Dedifferentiated amniotic fluid mesenchymal stem cell (primary cell): ENCODE measurements around the gene VARS2.
A peak's percentile ranks its signal among the peaks of the same experiment; 100 is the strongest.
"Not testable (repeated sequence)": the region's sequence is repeated elsewhere in the genome, so short reads cannot be mapped to it uniquely, and the experiment has no call there.

Source experiments
- DNase-seq: peaks from one replicate; pipeline ENCODE4 v3.0.0-alpha.2; 2016; ENCODE audit errors: extremely low spot score

Gene VARS2

DNA sequence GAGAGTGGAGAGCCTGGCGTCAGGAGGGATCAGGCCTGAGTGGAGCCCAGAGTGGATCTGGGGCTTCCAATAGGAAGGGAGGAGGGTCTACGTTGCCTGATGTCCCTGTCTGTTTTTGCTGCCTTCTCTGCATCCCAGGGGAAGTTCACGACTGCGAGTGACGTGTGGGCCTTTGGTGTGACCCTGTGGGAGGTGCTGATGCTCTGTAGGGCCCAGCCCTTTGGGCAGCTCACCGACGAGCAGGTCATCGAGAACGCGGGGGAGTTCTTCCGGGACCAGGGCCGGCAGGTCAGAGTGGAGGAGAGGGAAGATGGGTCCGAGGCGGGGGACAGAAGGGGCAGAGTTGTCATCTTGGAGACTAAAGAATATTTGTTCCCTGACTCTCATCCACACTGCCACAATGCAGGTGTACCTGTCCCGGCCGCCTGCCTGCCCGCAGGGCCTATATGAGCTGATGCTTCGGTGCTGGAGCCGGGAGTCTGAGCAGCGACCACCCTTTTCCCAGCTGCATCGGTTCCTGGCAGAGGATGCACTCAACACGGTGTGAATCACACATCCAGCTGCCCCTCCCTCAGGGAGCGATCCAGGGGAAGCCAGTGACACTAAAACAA lies 15.2 kb upstream of the VARS2 start:
- no peak for DNase-seq

DNA sequence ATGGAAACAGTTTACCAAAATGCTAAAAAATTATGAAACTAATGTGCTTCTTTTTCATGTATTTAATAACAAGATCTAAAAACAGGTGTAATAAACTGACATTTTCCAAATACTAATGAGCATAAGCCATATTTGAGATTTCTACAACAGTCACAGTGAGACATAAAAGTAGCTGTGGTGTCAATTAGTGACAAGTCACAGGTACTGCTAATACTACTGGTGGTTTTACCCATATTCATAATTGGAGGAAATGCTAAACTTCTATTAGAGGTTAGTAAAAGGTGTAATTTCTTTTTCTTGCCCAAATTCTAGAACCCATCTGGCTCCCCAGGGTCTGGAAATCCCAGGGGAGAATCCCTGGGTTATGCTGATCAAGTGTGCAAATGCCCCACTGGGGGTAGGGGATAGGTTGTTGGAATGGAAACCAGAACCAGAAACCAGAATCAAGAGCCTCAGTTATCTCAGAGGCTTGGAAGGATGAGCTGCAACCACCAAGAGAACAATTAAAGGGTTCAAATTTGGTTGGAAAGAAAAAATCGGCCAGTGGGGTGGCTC lies 13.1 kb upstream of the VARS2 start:
- DNase-seq, result no peak

DNA sequence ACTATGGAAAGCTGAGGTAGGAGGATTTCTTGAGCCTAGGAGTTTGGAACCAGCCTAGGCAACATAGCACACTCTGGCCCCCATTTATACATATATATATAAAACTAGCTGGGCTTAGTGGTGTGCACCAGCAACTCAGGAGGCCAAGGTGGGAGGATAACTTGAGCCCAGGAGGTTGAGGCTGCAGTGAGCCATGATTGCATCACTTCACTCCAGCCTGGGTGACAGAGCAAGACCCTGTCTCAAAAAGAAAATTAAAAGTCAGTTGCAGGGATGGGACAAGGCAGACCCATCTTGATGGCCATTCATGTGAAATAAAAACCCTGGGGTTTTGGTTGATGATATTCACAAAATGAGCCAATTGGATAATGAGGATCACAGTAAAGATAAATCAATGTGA lies 12.6 kb upstream of the VARS2 start:
- no peak for DNase-seq

DNA sequence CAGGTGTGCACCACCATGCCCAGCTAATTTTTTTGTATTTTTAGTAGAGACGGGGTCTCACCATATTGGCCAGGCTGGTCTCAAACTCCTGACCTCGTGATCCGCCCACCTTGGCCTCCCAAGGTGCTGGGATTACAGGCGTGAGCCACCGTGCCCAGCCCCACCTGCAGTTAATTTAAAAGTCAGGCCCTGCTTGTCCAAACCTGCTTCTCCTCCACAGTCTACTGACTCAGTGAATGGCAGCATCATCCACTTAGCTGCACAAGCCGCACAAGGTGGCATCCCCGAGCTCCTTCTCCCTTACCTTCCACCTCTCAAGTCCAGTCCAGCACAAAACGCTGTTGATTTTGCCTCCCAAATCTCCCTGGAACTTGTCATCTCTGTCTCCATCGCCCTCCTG lies 11.8 kb upstream of the VARS2 start:
- DNase-seq, result not testable (repeated sequence)

DNA sequence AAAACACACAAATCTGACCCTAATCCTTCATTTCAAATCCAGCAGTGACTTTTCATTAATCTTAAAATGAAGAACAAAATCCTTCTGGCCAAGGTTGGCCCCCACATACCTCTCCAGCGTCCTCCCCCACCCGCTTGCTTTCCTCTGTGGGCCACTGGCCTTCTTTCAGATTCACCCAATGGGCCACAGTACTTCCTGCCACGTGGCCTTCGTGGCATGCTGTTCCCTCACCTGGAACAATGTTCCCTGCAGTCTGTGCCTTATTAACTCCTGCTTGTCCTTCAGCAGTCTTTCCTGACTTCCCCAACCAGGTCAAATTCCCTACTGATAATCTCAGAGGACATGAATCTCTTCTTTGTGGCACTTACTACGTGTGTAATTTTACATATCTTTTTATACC lies 11.3 kb upstream of the VARS2 start:
- no peak for DNase-seq

DNA sequence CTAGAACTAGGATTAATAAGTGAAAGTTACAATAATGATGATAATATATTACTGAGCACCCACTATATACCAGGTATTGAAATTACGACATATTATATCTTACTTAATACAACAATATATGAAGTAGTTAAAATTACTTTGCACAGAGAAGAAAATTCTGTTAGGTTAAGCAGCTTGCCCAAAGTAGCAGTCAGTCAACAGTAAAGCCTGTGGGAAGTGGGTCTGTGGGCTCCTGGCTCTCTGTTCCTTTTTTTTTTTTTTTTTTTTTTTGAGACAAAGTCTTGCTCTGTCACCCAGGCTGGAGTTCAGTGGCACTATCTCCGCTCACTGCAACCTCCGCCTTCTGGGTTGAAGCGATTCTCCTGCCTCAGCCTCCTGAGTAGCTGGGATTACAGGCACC lies 10.8 kb upstream of the VARS2 start:
- DNase-seq, result no peak

DNA sequence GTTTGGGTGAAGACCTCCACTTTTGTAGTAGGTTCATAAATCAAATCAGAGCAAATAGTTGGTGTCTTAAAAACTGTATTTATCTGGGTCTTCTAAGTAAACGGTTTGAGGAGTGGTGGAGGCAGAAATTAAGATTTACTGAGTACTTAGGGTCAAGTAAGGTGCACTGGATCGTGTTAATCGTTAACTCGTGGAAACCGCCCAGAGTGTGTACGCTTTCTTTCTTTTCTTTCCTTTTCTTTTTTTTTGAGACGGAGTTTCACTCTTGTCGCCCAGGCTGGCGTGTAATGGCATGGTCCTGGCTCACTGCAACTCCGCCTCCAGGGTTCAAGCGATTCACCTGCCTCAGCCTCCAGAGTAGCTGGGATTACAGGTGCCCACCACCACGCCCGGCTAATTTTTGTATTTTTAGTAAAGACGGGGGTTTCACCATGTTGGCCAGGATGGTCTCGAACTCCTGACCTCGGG lies 6.7 kb upstream of the VARS2 start:
- DNase-seq, result not testable (repeated sequence)

DNA sequence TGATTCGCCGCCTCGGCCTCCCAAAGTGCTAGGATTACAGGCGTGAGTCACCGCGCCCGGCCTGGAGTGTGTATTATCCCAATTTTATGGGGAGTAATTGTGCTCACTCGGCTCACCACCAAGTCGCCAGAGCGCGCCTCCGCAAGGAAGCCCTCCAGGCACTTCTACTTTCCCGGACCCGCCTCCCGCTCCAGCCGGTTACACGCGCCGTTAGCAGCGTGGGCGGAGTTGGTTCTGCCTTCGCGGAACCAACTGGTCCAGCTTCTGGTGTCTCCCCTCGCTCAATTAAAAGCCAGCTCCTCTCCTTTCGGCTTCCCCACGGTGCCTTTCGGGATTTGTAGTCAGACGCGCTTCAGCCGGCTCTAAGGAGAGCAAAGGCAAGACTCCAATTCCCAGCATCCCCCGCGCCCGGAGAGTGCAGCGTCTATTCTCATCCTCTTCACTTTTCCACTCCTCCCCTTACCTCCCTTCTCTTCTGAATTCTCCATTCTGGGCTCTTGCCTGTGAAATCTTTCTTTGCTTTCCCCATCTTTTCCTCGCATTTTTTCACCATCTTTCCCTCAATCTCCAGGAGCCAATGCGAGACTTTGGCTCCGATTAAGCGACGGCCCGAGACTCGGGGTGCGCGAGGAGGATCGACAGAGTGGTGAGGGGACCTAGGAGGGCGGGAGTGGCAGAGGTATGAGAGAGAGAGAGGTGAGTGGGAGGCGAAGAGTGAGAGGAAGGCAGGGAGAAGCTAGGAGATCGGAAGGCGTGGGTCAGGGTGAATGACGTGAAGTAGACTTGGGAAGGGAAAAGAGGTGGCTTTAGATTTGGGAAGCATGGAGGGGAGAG lies 6.1 kb upstream of the VARS2 start, which contains the start of gene GTF2H4:
TSS of gene GTF2H4 (plus strand) at position 450 of the 834 bp plus-strand sequence.
- DNase-seq, result peak; percentile 99

DNA sequence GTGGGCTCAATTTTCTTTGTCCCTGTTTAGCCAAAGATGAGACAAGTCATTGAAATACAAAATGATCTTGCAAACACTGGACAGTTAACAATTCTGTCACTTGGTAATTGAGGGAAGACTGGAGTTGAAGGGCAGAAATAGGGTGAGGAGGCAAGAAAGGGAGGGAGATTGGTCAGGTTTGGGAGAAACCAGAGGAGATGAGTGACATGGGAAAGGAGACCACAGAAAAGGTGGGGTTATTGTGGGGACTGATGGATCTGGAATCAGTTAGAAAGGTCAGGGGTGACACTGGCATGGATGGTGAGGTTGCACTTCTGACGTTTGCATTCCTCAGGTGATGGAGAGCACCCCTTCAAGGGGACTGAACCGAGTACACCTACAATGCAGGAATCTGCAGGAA lies 5.3 kb upstream of the VARS2 start:
- DNase-seq, result no peak

DNA sequence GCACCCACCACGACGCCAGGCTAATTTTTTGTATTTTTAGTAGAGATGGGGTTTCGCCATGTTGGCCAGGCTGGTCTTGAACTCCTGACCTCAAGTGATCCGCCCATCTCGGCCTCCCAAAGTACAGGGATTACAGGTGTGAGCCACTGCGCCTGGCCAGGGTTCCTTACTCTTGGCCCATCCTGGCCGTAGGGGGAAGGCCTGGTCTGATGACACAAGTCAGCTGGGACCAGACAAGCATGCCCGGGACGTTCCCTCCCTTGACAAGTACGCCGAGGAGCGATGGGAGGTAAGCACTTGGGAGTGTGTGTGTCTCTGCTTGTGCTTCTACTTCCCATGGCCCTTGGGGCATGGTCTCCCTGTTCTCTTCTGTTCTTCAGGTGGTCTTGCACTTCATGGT lies 3.6 kb upstream of the VARS2 start:
- DNase-seq, result not testable (repeated sequence)

DNA sequence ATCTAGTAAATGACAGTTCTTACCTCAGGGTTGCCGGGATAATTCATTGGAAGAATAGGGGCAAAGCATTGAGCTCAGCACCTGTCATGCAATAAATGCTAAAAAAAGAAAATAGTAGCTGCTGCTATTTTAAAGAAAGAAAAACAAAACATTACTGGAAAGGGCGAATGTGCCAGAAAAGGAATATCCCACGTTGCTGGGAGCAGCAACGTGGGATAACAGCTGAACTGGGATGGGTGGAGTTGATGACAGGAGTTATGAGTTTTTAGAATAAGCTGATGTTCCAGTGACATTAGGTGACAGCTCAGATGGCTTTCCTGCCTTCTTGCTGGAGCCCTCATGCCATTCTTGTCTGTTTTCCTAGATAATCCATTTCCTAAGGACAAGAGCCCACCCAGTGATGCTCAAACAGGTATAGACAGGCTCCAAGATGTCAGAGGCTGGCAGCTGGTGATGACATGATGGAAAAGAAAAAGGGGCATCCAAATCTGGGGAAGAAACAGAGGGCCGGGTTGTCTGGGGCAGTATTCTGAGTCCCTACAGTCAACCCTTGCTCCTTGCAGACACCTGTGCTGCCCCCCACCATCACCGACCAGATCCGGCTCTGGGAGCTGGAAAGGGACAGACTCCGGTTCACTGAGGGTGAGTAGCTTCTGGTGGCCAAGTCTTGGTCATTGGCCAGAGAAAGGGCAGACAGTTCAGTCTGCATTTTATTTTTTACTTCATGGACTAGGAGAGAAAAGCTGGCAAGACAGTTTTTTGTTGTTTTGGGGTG lies 1.1 kb upstream of the VARS2 start:
- no peak for DNase-seq

DNA sequence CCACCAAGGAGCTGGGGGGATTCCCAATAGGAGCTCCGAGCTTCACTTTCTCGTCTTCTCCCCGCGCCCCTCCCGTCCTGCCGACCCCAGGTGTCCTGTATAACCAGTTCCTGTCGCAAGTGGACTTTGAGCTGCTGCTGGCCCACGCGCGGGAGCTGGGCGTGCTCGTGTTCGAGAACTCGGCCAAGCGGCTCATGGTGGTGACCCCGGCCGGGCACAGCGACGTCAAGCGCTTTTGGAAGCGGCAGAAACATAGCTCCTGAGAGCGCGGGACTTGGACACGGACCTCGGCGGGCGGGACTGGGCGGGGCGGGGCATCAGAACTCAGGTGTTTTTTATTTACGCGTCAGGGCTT lies 340 bp upstream of the VARS2 start:
- no peak for DNase-seq

DNA sequence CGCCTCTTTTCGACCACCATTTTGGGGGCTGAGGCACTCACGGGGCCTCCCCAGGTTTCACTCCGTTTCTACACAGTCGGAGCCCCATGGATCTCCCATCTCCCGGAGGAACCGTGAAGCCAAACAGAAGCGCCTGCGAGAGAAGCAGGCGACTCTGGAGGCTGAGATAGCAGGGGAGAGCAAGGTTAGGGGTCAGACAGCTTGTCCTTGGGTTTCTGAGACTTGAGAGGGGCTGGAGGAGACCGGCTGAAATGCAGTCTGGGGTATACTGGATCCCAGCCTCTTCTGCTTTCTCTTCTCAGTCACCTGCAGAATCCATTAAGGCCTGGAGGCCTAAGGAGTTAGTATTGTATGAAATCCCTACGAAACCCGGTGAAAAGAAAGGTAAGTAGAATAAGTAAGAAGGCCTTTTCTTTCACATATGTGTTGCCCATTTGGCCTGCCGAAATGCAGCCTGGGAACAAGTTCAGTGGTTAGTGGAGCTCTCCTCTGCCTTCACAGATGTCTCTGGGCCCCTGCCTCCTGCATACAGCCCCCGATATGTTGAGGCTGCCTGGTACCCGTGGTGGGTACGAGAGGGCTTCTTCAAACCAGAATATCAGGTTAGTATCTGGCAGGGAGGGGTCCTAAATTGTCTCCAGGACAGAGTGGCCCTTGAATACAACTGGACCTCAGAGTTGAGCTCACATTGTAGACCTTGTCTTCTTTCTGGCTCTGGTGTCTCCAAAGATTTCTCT lies 984 bp downstream of the VARS2 start:
- DNase-seq, result no peak

DNA sequence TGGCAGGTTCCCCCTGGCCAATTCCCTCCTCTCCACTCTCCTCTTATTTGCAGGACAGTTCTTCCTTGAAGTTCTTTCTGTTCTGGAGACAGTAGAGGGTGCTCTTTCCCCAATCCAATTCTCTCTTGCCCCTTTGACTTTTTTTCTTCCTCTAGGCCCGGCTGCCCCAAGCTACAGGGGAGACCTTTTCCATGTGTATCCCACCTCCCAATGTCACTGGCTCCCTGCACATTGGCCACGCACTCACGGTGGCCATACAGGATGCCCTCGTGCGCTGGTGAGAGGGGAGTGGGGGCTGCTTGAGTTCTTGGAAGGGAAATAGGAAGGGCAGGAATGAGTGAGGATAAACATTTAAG lies 1.5 kb downstream of the VARS2 start:
- peak; percentile 43 for DNase-seq

DNA sequence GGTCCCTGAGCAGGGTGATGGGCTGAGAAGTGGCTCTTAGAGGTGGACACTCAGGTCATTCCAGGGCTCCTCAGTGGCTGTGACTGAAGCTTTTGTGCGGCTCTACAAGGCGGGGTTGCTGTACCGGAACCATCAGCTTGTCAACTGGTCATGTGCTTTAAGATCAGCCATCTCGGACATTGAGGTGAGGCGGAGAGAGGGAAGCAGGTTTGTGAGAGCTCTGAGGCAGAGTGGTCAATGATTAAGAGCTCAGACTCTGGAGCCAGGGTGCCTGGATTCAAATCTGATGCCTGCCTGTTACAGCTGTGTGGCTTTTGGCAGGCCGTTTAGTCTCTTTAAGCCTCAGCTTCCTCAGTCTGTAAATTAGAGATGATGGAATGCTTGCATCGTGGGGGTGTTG lies 3.0 kb downstream of the VARS2 start:
- no peak for DNase-seq

DNA sequence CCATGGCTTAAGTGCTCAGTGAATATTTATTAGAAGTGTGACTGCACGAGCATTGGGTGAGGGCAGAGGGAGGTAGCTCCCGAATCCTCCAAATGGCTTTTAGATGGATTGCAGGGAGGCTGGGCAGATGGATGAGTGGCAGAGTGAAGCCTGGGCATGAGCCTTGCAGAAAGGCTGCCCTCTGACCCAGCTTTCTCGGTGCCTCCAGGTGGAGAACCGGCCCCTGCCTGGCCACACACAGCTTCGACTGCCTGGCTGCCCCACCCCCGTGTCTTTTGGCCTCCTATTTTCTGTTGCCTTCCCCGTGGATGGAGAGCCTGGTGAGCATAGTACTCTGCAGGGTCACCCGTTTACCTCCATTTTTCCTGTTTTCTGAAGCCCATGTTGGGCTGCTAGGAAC lies 3.4 kb downstream of the VARS2 start:
- DNase-seq, result no peak

DNA sequence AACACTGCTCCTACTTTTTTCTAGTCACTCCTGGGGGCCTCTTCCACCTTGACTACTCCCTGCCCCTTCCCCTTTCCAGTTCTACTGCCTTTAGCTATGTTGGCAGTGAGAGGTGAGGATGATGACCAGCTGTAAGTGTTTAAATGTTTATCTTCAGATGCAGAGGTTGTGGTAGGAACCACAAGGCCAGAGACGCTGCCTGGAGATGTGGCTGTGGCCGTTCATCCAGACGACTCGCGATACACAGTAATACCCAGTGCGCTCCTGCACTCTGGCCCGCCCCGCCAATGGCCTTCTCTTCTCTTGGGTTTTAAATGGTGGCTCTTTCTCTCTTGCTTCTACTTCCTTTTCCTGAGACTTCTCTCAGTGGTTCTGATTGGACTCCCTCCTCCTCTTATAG lies 4.6 kb downstream of the VARS2 start:
- no peak for DNase-seq

DNA sequence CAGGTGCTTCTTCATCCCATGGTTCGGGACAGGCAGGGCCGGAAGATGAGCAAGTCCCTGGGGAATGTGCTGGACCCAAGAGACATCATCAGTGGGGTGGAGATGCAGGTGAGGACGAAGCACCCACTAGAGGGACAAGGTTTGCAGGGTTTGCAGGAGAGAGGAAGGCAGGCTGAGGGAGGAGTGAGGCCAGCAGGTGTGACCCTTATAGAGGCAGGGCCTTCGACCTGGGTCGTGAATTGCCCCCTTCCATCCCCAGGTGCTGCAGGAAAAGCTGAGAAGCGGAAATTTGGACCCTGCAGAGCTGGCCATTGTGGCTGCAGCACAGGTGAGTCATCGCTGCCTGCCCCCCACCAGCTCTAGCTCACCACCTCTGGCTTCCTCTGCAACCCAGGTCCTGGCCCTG lies 8.4 kb downstream of the VARS2 start:
- no peak for DNase-seq

DNA sequence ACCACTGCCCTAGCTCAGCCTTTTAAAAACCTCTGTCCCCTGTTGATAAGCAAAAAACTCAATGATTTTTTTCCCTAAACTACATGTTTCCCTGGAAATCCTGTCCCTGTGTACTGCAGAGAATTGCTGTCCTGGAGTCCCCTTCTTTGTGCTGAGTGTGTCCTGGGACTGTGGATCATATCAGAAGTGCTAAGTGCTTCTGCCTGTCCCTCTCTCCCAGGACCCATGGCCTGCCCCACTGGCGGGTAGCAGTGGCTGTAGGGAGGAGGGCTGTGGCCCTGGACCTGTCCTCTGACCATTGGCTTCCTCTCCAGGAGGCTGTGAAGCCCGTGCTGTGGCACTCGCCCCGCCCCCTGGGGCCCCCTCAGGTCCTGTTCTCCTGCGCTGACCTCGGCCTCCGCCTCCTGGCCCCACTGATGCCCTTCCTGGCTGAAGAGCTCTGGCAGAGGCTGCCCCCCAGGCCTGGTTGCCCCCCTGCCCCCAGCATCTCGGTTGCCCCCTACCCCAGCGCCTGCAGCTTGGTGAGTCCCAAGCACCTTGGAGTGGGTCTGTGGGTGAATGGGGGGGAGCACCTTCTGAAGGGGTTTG lies 10.1 kb downstream of the VARS2 start:
- DNase-seq, result not testable (repeated sequence)

DNA sequence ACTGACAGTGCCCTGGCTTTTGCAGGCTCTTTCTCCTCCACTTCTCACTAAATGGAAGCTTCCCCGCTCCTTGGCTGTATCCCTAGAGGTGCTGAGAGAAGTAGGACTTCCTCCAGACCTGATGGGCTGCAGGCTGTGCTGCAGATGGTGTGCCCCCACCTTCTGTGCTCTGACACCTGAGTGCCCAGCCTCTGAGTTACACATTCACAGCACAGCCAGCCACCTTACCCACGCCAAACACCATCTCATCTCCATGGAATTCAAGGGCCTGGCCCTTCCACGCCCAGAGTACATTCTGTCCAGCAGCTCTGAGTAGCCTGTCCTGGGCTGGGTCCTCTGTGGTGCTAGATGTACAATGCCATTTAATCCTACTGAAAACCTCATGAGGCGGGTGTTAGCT lies 12.6 kb downstream of the VARS2 start:
- no peak for DNase-seq

DNA sequence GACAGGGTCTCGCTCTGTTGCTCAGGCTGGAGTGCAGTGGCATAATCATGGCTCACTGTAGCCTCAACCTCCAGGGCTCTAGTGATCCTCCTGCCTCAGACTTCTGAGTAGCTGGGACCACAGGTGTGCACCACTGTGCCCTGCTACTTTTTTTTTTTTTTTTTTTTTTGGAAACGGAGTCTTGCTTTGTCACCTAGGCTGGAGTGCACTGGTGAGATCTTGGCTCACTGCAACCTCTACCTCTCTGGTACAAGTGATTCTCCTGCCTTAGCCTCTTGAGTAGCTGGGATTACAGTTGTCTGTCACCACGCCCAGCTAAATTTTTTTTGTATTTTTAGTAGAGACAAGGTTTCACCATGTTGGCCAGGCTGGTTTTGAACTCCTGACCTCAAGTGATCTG lies 13.0 kb downstream of the VARS2 start:
- not testable (repeated sequence) for DNase-seq
